ENCODE measurements around the gene RTF1. TPM values are rescaled to one million over a fixed set of nuclear protein-coding genes. Genes with fewer than 3 reads are reported as not detected.

The RTF1 gene
- total RNA-seq, 1 experiment from 2014 or later: 30.6 TPM

DNA sequence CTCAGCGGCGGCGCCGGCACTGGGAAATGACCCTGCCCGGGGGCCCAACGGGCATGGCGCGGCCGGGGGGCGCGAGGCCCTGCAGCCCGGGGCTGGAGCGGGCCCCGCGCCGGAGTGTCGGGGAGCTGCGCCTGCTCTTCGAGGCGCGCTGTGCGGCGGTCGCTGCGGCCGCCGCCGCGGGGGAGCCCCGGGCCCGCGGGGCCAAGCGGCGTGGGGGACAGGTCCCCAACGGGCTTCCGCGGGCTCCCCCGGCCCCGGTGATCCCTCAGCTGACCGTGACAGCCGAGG is 77.0 kb downstream of the RTF1 start:
- intact Hi-C loops (cut with micrococcal nuclease): no loop called here
- BruUV-seq (replicated peaks): no TSS peak
- DNase-seq (ENCODE audit: unreplicated experiment): no peak
- ChIA-PET POLR2A (interaction anchor here (1.0 to 1.9 kb wide), 4 partner anchors 14 to 590 kb away, joined by 3 to 6 read pairs (median 4); no protein-coding TSS in a partner anchor), CTCF (no interaction called here)
- no peaks in the 10 kb centered on the region for H3K36me3 Mint-ChIP-seq (ENCODE audit: insufficient read depth, unreplicated experiment)
- peak overlapping the region; percentile 72 for H3K4me3 Mint-ChIP-seq (ENCODE audit: unreplicated experiment)
- no peaks in the 10 kb centered on the region for H3K27me3 Mint-ChIP-seq (ENCODE audit: insufficient read depth, unreplicated experiment)
- H3K4me1 Mint-ChIP-seq (ENCODE audit: insufficient read depth, unreplicated experiment): peaks cover 14% of the 10 kb centered on the region
- TF ChIP-seq, protein P1, sequence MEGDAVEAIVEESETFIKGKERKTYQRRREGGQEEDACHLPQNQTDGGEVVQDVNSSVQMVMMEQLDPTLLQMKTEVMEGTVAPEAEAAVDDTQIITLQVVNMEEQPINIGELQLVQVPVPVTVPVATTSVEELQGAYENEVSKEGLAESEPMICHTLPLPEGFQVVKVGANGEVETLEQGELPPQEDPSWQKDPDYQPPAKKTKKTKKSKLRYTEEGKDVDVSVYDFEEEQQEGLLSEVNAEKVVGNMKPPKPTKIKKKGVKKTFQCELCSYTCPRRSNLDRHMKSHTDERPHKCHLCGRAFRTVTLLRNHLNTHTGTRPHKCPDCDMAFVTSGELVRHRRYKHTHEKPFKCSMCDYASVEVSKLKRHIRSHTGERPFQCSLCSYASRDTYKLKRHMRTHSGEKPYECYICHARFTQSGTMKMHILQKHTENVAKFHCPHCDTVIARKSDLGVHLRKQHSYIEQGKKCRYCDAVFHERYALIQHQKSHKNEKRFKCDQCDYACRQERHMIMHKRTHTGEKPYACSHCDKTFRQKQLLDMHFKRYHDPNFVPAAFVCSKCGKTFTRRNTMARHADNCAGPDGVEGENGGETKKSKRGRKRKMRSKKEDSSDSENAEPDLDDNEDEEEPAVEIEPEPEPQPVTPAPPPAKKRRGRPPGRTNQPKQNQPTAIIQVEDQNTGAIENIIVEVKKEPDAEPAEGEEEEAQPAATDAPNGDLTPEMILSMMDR (IDR thresholded peaks at IDR 0.05; ENCODE audit: unreplicated experiment): no peak
- no peak overlapping the region for H3K27ac Mint-ChIP-seq (ENCODE audit: low read depth, unreplicated experiment)
- H3K9me3 Mint-ChIP-seq (ENCODE audit: unreplicated experiment): peaks cover 8% of the 10 kb centered on the region

GRCh38 chr15:41494190-41494921 is 77.5 kb downstream of the RTF1 start:
- POLR2A ChIA-PET: interaction anchor here (1.6 to 1.9 kb wide), 2 partner anchors 14 to 16 kb away, joined by 4 to 6 read pairs; no protein-coding TSS in a partner anchor
- DNase-seq (ENCODE audit: unreplicated experiment): no peak
- no peaks in the 10 kb centered on the region for H3K27me3 Mint-ChIP-seq (ENCODE audit: insufficient read depth, unreplicated experiment)

DNA sequence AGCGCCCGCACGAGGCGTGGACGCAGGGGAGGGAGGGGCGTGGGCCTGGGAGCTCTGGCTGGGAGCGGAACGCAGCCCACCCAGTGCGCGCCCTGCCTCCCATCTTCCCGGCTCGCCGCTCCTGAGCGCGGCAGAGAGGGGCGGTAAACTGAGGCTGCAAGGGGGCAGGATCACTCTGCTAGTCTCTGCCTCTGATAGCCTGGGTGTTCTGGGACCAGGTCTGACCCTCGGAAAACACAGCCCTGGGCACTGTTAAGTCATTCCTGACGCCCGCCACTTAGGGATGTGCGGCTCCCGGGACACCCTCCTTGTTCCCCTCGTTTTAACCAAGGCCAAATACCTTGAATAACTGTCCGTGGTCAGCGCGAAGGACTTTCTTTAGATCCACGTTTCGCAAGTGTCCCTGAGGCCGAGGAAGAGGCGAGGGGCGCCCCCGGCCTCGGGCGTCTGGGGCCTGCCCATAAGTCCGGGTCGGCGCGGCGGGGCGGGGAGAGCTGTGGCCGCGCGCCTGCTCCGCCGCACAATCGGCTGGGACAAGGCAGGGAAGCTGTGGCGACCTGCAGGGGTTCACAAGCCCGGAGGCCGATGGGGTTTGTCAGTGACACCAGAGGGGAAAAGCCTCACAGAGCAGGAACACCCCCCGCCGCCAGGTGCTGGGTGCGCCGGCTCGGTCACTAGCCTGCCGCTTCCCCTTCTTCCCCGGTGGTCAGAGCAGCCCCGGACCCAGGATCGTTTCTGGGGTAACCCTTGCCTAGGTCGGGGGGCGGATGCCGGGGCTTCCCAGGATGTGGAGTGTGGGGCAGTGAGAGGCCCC is 78.2 kb downstream of the RTF1 start:
- H3K4me1 Mint-ChIP-seq (ENCODE audit: insufficient read depth, unreplicated experiment): peaks cover 12% of the 10 kb centered on the region
- H3K9me3 Mint-ChIP-seq (ENCODE audit: unreplicated experiment): peaks cover 5% of the 10 kb centered on the region
- DNase-seq (ENCODE audit: unreplicated experiment): no peak
- no TSS peak for BruUV-seq (replicated peaks)
- H3K4me3 Mint-ChIP-seq (ENCODE audit: unreplicated experiment): peak overlapping the region; percentile 72
- POLR2A ChIA-PET: interaction anchor here (0.6 to 1.9 kb wide), 2 partner anchors 13 to 229 kb away, joined by 4 to 6 read pairs; no protein-coding TSS in a partner anchor
- H3K27ac Mint-ChIP-seq (ENCODE audit: low read depth, unreplicated experiment): no peak overlapping the region
- no peaks in the 10 kb centered on the region for H3K27me3 Mint-ChIP-seq (ENCODE audit: insufficient read depth, unreplicated experiment)
- no peaks in the 10 kb centered on the region for H3K36me3 Mint-ChIP-seq (ENCODE audit: insufficient read depth, unreplicated experiment)
- TF ChIP-seq, protein P1 (IDR thresholded peaks at IDR 0.05; ENCODE audit: unreplicated experiment): no peak
- intact Hi-C loops (cut with micrococcal nuclease): no loop called here
- CTCF ChIA-PET: interaction anchor here (0.7 kb wide), 1 partner anchor 23 kb away, joined by 3 read pairs; no protein-coding TSS in a partner anchor

More at GRCh38 chr15:41494190-41494921, 77.5 kb downstream of the RTF1 start:
- BruUV-seq (replicated peaks): no TSS peak
- H3K4me1 Mint-ChIP-seq (ENCODE audit: insufficient read depth, unreplicated experiment): peaks cover 14% of the 10 kb centered on the region
- peaks cover 8% of the 10 kb centered on the region for H3K9me3 Mint-ChIP-seq (ENCODE audit: unreplicated experiment)
- no peaks in the 10 kb centered on the region for H3K36me3 Mint-ChIP-seq (ENCODE audit: insufficient read depth, unreplicated experiment)
- peak overlapping the region; percentile 72 for H3K4me3 Mint-ChIP-seq (ENCODE audit: unreplicated experiment)
- H3K27ac Mint-ChIP-seq (ENCODE audit: low read depth, unreplicated experiment): no peak overlapping the region
- intact Hi-C loops (cut with micrococcal nuclease): no loop called here
- TF ChIP-seq, protein P1 (IDR thresholded peaks at IDR 0.05; ENCODE audit: unreplicated experiment): no peak
- CTCF ChIA-PET: no interaction called here

Measured in MCF 10A (cell line).